Activated T-cell treated with anti-CD3 and anti-CD28 coated beads, Interleukin-2, amount 50 U/mL, for 48 hours (primary cell): ENCODE results near the gene GRIK3.
A peak's percentile ranks its signal among the peaks of the same experiment; 100 is the strongest.

Source experiments
- DNase-seq, 2 experiments: peaks; one replicate each; pipeline ENCODE4 v3.0.0-alpha.2; 2020

Gene GRIK3

GRCh38 chr1:36975642-36976041, 58.7 kb downstream of the GRIK3 start:
- no peak for DNase-seq

DNA sequence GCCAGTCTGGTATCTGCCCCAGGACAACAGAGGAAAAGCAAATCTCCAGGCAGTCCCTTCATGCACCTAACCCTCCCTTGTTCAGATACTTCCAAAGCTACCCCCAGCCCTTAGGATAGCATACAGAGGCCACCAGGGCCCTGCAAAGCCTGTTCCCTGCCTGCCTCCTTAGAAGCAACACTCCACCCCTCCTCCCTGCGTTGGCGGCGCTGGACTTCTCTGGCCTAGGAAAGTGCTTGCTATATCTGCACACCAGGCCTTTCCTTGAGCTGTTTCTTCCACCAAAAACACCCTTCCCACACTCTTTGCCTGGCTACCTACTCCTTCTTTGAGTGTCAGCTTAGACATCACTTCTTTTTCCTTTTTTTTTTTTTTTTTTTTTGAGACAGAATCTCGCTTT, 61.3 kb downstream of the GRIK3 start:
- DNase-seq = no peak

DNA sequence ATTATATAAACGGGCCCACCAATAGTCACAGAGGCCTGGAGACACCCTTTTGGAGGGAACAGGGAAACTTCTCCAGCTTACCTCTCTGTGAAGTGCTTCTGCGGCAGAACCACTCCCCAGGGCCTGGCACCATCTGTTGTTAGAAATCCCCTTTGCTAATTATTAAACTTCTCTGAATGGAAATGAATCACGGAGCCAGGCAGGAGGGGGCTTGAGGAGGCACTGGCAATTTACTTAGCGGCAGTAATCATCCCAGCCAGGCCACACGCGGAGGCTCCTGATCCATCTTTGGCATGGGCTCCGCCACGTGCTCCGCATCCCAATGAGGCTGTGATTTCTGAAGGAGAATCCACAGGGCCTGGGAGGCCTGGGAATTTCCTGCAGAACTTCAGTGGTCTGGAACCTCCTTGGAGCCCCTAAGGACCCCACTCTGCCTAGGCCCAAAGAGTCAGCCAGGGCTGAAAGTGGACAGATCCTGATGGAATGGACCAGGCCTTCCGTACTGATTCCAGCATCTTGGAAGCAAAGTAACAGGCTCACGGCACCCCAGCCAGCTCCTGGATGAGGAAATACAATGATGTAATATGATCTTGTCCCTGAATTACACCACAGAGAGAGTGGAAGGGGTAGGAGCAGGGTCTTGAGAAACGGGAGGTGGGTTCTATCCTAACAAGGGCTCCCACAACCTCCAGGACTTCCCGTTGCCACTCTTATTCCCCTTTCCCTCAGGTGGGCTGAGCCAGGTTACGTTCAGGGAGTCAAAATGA, 62.3 kb downstream of the GRIK3 start:
- DNase-seq = no peak

DNA sequence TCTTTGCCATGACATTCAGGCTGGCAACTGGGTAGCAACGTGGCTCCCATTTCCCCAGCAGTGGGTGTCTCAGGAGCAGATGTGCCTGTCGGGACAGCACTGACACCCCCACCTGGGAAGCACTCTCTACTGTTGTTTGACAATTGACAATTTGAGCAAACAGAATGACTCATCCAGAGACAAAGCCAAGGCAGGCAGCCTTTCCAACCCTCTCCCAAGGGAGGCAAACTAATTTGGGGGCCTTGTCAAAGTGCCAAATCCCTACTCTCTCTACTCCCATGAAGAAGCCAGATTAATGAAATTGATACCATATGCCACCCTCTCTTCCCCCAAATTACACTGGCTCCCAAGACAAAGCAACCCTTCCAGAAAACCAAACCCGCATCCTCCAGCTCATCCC, 65.6 kb downstream of the GRIK3 start:
- no peak for DNase-seq

GRCh38 chr1:36966242-36966641, 68.1 kb downstream of the GRIK3 start:
- DNase-seq = peak; percentile 17 to 32

DNA sequence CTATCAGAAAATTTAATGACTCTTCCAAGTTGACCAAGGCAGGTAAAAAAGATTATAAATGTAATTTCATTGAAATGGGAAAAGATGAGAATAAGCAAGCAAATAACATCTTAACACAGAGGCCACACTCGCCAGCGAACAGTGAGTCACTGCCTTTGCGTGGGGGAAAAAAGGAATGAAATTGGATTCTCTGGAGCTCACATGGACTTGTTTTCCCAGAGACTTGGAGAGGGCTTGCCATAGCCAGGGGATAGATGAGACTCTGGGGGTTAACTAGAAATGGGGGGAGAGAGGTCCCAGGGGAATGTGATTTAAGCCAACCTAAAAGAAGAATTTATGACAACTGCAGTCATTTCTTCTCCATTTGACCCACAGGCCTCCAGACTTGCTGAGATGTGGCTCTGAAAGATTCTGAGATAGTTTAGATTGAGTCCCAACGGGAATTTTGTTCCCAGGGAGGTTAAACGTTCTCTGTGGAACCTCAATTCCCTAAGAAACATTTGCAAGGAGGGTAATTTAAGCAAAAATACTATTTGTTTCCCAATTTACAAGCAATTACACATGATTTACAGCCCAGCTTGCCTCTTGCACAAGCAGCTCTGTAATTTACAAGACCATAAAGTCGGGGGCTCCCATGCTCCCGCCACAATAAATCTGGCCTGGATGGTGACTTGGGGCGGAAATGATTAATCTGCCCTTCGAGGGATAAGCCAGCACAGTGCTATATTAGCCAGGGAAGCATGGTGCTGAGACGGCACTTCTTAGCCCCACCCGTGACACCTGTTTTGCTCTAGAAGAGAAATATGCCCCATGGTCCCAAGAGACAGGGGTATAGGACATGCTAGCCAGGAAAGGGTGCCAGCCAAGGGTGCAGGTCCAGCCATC, 68.8 kb downstream of the GRIK3 start:
- no peak for DNase-seq

DNA sequence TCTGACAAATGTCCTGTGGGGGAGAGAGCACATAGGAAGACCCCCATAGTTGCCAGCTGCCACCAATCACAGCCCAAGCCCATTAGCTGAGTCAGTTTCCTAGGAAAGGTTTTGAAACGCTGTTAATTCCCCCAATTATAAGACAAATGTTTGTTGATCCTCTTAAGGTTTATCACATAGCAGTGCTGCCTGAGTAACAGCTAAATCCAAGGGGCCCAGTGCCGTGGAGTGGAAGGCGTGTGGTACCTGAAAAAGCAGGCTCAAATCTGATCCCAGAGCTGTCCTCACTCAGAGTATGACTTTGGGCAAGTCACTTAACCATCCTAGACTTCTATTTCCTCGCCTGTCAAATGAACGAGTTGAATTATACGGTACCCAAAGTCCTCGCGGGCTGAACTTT, 69.5 kb downstream of the GRIK3 start:
- no peak for DNase-seq

DNA sequence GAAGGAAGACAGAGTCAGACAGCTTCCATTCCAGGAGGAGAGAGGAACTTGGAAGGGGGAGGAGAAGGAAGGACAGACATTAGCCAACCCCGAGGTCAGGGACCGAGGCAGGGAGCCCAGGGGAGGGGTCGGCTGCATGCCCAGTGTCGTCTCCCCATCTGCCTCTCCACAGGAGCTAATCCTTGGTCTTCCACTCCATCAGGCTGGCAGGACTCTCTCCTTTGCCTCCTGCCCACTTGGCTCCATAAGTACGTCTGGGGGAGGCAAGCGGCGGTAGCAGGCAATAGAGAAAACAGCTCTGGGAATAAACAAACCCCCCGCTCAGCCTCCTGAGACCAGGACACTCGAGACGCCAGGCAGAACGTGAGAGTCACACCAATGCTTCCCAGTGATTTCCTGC, 71.3 kb downstream of the GRIK3 start:
- DNase-seq = no peak

DNA sequence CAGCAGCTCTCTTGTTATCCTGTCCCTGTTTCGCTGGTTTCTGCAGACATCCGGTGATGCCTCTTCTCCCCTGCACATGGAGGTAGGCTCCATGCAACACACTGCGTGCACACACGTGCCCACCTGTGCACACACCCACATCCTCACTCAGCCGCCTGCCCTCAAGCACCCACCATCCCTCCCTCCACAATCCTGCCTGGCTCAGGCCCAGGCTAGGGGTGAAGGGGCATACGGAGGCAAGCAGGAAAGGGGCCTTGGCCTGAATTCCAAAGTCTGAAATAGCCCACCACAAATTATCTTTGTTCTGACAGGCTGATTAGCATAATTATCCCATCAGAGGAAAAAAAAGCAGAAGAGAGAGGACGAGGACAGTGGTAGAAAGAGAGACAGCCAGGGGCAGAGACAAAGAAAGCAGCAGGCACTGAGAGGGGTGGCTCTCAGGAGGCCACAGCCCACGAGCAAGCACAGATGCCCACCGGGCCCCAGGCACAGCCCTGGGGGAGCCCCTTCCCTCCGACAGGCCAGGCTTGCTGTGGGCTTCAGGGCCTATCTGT, 73.2 kb downstream of the GRIK3 start:
- no peak for DNase-seq

- no peak for DNase-seq
These were observed 77.7 kb downstream of the GRIK3 start for GRCh38 chr1:36956570-36956969.

- no peak for DNase-seq
These were observed 79.3 kb downstream of the GRIK3 start for GRCh38 chr1:36955016-36955415.

DNA sequence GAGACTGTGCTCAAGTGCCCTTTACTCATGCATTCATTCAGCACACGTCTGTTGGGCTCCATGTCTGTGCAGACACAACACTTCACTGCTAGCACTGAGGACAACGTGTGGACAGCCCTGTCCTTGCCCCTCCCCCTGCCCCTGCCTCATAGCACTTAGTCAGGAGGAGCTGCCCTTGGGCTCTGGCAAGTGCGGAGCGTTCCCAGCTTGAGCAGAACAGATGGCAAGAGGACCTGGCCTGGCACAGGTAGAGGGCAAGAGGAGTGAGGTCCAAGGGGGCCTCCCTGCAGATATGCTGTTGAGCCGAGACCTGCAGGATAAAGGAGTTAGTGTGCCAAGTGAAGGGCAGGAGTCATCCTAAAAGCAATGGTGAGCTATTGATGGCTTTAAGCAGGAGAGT, 81.3 kb downstream of the GRIK3 start:
- DNase-seq = no peak

GRCh38 chr1:36951761-36952160, 82.6 kb downstream of the GRIK3 start:
- no peak for DNase-seq

- no peak for DNase-seq
These were observed 83.0 kb downstream of the GRIK3 start for GRCh38 chr1:36951292-36951750.

DNA sequence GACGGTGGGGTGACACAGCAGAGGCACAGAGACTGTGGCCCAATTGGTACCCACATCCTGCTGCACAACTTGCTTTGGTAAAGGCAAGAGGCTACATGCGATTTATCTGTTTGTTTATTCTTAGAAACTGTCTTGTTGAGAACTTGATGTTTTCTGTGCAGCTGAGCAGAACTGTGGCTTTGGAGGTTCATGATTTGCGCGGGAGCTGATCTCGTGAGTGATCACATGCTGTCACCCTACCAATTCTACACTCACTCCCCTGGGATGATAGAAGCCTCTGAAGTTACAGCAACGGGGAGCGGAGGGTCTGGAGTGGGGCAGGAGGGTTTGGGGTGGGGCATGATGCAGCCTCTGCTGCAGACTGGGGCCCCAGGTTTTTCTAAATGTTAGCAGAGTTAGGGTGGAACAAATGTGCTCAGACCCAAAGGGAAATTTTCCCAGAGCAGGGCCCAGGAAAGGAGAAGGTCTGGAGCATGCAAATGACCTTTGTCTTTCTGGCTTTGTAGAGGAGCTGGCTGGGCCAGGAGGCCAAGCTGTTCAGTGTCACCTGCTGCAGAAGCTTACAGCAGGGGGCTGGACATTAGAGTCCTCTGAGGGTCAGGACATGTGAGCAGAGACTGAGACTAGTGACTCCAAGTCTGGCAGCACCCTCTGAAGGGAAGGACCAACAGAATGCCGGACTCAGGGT, 83.6 kb downstream of the GRIK3 start:
- no peak for DNase-seq

GRCh38 chr1:36948606-36949005, 85.7 kb downstream of the GRIK3 start:
- DNase-seq = no peak

- DNase-seq = no peak
These were observed 86.2 kb downstream of the GRIK3 start for GRCh38 chr1:36948147-36948546.

- no peak for DNase-seq
These were observed 86.9 kb downstream of the GRIK3 start for GRCh38 chr1:36947384-36947783.

DNA sequence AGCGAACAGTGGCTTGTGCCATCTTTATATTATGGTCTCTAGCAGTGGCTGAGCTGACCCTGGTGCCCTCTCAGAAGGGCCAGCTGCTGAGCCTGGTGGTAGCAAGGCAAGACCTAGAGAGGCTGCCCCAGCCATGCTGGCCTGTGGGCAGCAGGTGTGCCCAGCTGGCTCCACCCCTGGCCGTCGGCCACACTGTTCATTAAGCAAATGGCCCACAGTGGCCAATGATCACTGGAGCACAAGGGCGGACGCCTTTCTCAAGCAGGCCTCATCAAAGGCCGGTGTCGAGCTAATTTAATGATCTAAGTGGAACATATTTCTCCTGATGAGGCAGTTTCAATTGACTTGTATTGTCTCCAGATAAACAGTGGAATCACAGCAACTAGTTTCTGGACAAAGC, 89.4 kb downstream of the GRIK3 start:
- DNase-seq = no peak

- DNase-seq = no peak
These were observed 92.2 kb downstream of the GRIK3 start for GRCh38 chr1:36942148-36942547.

- no peak for DNase-seq
These were observed 92.9 kb downstream of the GRIK3 start for GRCh38 chr1:36941316-36941978.

DNA sequence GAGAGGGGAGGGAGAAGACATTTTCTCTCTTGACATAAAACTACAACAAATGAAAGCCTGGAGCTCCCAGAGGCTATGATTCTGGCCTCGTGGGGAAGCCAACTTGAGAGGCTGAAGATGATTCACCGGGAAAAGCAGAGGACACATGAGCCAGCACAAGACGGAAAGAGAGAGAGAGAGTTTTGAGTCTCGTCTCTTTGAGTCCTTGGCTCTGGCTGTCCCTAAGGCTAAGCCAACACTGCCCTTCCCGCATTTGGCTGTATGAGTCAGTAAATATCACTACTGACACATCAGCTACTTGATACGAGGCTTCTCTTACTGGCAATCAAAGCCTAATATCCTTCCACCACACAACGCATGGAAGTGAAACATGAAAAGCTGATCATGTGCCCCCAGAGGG, 95.5 kb downstream of the GRIK3 start:
- no peak for DNase-seq

DNA sequence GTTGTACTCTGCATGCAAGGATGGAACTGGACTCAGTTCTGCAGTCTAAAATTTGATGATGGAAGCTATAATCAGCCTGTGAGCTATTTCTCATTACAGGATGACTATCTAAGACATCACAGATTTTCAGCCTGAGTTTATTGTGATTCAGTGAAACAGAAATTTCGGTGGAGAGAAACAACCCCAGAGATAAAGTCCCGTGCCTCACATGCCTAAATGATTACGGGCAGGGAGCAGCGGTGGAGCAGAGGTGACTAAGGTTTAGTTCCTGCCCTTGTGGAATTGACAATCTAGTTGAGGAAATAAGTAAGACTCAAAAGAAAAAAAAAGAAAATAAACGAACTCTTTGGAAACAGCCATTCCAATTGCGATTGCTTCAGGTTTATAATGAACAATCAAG, 96.9 kb downstream of the GRIK3 start:
- DNase-seq = no peak
